HL-60/S4 treated with retinoic acid at 250 ng/mL for 4 days and 3 days (cell line): ENCODE results near the gene SMIM24.
"Not testable (repeated sequence)": the region's sequence is repeated elsewhere in the genome, so short reads cannot be mapped to it uniquely, and the experiment has no call there.

ENCODE experiments used
- in situ Hi-C: fragments of 300-500 bp; cut with MboI; formaldehyde crosslinking; loops from 2 replicates; pipeline ENCODE4 v1.7.0; 2022; ENCODE audit warnings: low sequenced_read_pairs

The SMIM24 gene

DNA sequence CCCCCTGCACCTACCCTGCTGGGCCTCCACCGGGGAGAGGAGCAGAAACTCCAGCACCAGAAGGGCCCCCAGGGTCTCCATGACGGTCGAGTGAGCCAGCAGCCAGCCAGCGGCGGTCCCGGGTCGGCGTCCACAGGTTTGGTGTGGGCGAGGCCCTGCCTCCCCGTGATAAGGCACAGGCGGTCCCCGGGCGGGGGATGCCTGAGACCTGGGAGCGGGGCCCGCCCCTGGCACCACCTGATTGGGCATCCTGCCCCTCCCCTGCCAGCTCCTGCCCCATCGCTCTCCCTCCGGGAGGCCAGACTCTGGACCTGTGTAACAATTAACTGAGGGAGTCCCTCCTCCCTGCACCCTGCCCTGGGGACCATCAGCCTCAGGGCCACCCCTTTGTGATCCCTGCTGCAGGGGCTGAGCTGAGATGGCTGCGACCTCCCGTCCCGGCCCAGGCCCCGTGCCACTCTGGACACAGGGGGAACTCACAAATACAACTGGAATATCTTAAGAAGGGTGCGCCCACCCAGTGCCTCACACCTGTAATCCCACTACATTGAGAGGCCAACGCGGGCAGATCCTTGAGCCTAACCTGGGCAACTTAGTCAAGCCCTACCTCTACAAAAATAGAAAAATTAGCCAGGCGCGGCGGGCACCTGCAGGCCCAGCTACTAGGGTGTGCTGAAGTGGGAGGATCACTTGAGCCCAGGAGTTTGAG lies at the start of gene SMIM24:
SMIM24 (minus strand) TSS at position 143 of the 709 bp plus-strand sequence; CDS start at position 81, 62 bp downstream.
- in situ Hi-C loops: loop anchor here (10.0 kb wide), 1 partner anchor 156 kb away; no protein-coding TSS in a partner anchor

DNA sequence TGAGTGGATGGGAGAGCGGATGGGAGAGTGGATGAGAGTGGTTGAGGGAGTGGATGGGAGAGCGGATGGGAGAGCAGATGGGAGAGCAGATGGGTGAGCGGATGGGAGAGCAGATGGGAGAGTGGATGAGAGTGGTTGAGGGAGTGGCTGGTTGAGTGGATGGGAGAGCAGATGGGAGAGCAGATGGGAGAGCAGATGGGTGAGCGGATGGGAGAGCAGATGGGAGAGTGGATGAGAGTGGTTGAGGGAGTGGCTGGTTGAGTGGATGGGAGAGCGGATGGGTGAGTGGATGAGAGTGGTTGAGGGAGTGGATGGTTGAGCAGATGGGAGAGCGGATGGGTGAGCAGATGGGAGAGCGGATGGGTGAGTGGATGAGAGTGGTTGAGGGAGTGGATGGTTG lies 49.0 kb upstream of the SMIM24 start:
- in situ Hi-C loops: not testable (repeated sequence)

DNA sequence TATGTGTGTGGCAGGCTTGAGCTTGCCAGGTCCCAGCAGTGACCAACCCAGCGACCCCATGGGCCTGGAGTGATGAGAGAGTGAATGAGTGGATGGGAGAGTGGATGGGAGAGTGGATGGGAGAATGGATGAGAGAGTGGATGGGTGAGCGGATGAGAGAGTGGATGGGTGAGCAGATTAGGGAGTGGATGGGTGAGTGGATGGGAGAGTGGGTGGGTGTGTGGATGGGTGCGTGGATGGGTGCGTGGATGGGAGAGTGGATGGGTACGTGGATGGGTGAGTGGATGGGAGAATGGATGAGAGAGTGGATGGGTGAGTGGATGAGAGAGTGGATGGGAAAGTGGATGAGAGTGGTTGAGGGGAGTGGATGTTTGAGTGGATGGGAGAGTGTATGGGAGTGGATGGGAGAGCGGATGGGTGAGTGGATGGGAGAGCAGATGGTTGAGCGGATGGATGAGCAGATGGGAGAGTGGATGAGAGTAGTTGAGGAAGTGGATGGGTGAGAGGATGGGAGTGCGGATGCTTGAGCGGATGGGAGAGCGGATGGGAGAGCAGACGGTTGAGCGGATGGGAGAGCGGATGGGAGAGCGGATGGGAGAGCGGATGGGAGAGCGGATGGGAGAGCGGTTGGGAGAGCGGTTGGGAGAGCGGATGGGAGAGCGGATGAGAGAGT lies 48.4 kb upstream of the SMIM24 start:
- in situ Hi-C loops: no loop called here

DNA sequence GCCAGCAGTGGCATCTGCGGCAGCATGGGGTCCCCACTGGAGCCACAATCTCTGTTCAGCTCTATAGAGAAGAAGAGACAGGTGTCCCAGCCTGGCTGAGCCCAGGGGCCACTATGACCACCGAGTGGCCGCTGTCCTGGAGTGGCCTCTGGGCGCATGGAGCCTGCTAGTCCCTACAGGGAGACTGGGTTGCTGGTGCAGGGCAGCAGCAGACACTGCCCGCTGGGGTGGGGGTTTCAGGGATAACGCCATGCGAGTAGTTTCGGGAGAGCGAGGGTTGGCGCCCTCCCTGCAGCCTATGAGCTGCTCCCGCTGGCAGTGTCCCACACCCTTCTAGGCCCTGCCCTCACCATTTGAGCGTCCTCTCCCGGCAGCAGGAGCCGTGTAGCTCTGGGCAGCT lies 47.8 kb upstream of the SMIM24 start:
- in situ Hi-C loops: no loop called here

DNA sequence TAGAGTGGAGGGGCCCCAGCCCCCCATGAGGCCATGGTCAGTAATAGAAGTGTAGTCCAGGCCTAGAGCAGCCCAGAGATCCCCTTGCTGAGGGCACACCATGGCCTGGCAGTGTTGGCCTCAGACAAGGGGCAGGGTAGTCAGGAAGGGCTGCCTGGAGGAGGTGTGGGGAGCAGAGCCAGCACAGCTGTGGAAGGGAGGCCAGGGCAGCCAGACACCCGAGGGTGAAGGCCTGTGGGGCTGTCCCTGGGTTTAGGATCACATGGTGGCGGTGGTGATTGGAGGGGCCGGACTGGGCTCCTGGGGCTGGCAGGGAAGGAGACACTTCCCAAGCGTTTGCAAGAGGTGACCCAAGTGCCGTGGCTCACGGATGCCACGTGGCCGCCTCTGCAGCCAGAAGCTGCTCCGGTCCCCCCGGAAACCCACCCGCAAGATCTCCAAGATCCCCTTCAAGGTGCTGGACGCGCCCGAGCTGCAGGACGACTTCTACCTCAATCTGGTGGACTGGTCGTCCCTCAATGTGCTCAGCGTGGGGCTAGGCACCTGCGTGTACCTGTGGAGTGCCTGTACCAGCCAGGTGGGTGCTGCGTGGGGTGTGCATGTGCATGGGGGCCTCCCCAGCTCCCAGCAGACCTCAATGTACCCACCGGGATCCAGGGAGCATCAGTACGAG lies 47.0 kb upstream of the SMIM24 start:
- in situ Hi-C loops: no loop called here

DNA sequence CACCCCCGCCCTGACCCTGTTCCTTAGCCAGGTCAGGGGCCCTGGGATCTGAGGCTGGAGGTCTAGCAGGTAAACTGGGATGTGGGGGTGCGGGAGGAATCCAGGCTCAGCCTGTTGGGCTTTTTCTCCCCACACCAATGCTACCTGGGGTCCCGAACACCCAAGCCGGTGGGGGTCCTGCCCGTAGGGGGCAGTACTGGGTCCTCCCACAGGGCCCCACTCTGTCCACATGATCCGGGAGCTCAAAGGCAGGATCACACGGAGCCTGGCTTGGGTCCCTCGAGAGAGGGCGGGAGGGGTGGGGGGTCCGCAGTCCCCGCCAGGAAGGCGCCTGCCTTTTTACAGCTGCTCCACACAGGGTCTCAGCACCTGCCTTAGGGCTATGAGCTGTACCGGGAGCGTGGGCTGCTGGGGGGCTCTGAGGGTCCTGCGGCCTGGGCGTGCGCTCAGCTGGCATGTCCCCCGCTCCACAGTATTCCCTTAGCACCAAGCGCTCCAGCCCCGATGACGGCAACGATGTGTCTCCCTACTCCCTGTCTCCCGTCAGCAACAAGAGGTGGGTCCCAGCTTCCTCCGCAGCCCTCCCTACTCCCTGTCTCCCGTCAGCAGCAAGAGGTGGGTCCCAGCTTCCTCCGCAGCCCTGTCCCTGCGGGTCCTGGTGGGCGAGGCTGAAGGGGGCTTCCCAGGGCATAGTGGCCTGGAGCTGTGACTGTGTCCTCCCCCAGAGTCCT lies 46.3 kb upstream of the SMIM24 start:
- in situ Hi-C loops: no loop called here

DNA sequence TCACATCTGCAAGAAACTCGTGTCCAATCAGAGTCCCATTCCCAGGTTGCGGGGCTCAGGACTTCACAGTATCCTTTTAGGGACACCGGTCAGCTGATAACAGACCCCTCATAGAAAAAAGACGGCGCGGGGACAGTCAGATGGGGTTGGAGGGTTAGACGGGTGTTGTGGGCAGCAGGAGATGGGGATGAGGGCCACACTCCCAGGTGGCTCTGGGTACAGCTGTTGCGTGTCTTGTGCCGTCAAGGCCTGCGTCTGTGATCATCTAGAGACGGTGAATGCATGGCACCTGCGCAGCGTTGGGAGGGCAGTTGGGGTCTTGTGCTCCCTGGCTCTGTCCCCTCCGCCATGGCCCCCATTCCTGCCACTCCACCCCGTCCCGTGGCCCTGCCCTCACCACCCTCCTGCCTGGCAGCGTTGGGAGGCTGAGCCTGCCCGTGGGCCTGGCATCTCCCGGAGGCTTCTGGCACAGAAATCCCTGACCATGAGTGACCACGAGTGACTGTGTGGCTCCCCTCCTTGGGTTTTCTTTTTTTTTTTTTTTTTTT lies 44.7 kb upstream of the SMIM24 start:
- in situ Hi-C loops: no loop called here

DNA sequence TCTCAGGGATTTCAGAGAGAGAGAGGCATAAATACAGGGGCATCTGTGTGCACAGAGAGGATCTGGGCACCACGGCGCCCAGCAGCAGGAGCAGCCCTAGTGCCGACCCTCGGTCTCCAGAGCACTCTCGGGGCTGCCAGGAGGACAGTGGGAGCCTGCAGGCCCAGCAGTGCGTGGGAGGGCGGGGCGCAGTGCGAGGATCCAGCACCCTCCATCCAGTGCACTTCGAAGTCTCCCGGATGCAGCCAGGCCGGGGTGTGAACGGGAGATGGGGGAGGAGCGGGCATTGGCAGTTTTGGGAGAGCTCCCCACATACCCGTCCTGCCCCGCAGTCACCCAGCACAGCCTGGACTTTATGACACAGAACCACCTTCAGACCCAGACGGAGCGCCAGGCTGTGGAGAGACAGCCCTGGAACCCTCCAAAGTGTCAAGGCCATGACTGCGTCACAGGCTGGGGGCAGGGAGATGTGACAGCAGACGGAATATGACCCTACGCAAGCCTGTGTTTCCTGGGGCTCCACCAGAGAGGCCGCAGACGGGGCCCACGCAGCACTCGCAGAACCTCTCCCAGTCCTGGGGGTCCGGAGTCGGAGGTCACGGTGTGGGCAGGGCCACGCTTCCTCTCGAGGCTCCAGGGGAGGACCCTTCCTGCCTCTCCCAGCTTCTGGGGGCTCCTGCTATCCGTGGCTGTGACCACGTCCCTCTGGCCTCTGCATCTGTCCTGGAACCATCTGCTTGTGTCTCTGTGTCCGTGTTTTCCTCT lies 43.9 kb upstream of the SMIM24 start:
- in situ Hi-C loops: no loop called here

DNA sequence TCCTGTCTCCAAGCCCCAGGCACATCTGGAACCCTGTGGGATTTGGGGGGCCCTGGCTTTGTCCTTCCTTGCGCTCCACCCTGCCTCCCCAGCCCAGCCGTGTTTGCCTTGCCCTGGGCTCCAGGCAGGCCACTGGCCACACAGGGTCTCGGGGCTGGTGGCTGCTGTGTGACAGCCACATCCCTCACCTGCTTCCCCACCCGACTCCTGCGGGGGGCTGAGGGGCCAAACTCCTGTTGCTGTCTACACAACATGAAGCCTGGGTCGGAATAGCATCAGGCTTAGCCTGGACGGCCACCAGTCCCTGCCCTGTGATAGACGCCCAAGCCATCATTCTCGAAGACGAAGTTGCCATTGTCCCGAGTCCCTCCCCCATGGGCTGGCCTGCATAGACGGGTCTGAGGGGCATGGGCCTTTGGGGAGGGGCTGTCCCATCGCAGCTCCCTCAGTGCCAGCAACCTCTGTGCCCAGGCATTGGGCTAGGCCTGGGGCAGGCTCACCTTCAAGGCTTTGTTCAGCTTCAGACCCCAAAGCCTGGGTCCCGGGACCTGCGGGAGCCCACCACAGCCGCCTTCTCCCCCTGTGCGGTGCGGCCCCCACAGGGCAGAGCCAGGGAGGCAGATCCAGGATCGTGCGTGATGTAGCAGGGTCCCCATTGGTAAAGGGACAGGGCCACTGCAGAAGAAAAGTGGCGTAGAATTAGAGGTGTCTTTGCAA lies 43.2 kb upstream of the SMIM24 start:
- in situ Hi-C loops: no loop called here

DNA sequence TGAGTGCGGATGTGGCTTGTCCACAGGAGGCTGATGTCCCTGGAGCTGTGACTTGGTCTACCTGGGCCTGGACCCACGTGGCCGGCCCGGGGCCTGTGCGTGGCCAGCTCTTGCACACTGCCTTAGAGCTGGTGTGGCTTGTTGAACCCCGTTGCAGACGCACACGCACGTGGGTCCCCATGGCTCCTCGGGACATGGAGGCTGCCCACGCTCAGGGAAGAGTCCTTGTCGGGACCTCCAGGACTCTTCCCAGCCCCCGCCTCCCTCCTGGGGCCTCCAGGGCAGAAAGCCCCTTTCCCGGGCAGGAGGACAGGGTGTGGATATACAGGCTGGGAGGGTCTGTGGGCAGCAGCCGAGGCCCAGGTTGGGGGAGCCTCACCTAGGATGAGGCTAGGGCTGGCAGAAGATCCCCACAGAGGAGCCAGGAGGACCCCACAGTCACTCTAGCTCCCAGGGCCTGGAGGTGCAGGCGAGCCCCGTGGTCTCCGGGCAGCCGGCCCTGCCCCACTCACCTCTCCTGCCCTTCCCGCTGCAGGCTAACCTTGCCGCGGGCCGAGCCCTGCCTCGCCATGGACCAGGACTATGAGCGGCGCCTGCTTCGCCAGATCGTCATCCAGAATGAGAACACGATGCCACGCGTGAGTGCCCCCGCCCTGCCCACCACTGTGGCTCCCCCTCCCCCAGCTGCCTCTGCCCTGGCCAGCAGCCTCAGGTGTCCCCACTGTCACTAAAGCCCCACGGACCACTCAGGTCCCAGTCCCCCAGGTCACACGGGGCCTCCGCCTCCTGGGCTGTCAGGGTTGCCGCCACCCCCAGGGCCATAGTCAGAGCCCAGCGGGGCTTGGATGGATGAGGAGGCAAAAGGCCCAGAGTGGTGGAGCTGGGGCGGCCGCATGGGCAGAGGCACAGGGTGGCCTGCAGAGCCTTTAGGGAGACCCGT lies 42.4 kb upstream of the SMIM24 start:
- in situ Hi-C loops: no loop called here

DNA sequence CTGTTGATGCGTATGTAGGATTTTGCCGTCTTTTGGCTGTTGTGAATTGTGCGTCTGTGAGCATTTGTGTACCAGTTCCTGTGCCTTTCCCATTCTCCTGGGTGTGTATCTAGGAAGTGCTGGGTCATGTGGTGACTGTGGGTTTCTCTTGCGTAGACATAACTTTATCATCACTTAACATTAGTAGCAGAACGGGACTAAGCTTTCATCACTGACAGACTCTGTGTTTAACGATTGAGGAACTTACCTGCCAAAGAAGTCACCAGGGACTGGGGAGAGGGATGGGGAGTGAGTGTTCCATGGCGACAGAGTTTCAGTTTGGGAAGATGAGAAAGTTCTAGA lies 40.8 kb upstream of the SMIM24 start:
- in situ Hi-C loops: no loop called here

DNA sequence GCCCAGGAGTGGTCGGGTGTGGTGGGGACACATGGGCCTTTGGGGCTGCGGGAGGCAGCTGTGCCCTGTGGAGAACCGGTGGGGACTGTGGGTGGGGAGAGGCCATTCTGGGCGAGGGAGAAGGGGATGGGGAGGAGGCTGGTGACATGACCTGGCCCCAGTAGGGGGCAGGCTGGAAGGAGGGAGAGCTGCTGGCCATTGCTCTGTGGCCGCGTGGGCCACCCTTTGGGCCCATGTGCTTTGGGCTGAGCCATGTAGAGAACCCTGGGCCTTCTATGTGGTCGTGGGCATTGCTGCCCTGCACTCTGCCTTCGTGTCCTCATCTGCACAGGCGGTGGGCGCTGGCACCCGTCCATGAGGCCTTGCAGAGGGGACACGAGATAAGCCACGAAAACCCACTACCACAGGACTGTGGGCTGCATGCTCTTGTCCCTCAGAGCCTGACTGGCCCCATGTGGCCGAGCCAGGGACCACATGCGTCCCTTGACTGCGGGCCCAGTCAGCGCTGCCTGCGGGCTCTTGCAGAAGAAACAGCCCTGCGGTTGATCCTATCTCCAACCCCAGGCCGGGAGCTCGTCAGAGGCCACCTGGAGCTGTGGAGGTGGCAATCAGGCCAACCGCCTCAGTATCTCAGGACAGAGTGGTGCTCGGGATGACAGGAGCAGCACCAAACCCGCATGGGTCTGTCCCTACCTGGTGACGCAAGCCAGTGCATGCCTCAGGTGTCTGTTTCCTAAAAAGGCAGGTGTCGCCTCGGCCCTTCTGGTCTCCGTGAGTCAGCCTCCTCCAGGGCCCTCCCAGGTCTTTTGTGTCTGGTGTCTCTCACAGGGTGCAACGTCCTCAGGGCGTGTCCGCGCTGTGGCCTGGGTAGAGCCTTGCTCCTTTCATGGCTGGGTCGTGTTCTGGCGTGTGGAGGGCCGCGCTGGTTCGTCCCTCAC lies 40.1 kb upstream of the SMIM24 start:
- in situ Hi-C loops: no loop called here

DNA sequence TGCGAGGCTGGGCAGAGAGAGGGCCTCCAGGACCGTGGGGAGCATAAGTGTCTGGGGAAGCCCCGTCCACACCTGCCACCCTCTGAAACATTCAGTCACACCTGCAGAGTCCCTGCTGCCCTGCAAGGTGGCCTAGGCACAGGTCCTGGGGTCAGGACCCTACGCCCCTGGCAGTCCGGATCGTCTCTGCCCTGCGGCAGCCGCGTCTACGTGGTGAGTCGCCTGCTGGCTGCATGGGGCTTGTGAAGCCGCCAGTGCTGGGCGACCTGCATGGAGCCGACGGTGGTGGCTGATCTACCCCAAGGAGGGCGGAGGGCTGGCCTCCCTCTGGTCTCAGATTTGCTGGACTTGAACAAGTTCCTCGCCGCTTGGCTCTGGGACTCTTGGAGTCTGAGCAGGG lies 38.8 kb upstream of the SMIM24 start:
- in situ Hi-C loops: no loop called here

DNA sequence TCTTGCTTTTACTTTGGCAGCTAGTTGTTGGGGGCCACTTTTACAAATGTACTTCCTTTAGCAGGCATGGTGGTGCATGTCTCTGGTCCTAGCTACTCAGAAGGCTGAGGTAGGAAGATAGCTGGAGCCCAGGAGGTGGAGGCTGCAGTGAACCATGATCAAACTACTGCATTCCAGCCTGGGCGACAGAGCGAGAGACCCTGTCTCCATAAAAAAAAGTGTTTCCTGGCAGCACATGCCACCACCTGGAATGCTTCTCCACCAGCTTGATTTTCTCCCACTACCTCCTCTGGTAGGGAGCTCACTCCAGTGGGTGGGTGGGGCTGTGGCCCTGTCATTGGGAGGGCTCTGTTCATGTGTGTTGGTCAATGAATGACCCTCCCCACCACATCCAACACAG lies 38.3 kb upstream of the SMIM24 start:
- in situ Hi-C loops: no loop called here

DNA sequence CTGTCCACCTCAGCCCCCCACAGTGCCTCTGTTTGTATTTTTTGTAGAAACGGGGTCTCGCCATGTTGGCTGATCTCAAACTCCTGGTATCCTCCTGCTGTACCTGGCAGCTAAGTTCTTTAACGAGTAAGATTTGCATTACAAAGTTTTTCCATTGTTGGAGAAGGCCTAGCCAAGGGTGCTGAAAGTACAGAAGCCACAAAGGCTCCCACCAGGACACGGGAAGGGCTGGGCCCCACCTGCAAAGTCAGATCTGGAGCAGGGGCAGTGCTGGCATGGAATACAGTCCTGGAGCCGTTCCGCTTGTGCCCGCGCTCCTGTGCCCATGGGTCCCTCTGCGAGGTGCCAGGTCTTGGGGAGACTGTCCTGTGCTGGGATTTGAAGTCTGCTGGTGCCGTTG lies 37.9 kb upstream of the SMIM24 start:
- in situ Hi-C loops: no loop called here

DNA sequence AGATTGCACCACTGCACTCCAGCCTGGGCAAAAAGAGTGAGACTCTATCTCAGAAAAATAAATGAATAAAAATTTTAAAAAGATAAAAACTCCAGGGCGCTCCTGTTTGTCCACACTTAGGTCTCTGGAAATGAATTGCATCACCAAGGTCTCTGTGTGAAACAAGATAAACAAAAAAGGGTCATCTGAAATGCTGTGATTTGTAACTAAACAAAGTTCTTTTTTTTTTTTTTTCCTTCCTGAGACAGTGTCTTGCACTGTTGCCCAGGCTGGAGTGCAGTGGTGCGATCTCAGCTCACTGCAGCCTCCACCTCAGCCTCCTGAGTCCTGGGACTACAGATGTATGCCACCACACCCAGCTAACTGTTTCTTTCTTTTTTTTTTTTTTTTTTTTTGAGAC lies 37.3 kb upstream of the SMIM24 start:
- in situ Hi-C loops: no loop called here

DNA sequence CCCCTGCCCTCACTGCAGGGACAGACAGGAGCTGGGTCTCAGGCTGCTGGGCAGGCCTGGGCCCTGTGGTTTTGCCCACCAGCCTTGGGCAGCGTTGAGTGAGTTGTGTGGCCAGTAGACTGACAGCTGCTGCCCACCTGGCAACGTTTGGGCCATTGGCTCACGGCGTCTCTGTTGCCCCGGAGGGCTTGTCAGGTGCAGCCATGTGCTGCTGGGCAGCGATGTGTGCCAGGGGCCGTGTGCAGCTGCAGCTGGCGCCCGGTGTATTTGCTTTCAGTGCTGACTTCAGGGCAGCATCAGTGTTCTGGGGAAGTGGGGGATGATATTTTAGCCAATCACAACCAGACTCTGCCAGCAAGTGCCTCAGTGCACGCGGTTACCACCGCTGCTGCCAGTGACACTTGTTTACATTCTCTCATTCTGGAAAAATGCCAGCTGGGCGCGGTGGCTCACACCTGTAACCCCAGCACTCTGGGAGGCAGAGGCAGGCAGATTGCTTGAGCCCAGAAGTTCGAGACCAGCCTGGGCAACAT lies 36.4 kb upstream of the SMIM24 start:
- in situ Hi-C loops: no loop called here
